ENCODE measurements around the gene XAF1.

- TF ChIP-seq YY1 (IDR thresholded peaks at IDR 0.05; ENCODE audit: insufficient read depth, insufficient read length) (no peak), ZNF274 (IDR thresholded peaks at IDR 0.05; ENCODE audit: low read depth, low read length) (no peak)
Observed at GRCh38 chr17:6786618-6787017, 30.8 kb downstream of the XAF1 start.

All from NT2/D1 (cell line).